HAP-1 (cell line): ENCODE measurements around the gene PDZD8.

Experiments used
- DNase-seq, 2 experiments: peaks; one replicate each; pipeline ENCODE4 v3.0.0-alpha.2; 2016 to 2020; ENCODE audit warnings: low spot score in 2 of 2
- H3K27me3 ChIP-seq: fragments of 250-450 bp; sonication (Bioruptor Pico); 2 replicates; pipeline ENCODE4 v1.5.1; 2020; ENCODE audit warnings: low read depth, mild to moderate bottlenecking, moderate library complexity
- H3K36me3 ChIP-seq: fragments of 250-450 bp; sonication (Bioruptor Pico); replicated peaks from 2 replicates; pipeline ENCODE4 v1.5.1; 2020; ENCODE audit warnings: mild to moderate bottlenecking
- H3K4me1 ChIP-seq: fragments of 250-450 bp; sonication (Bioruptor Pico); 2 replicates; pipeline ENCODE4 v1.5.1; 2020; ENCODE audit warnings: mild to moderate bottlenecking
- H3K4me3 ChIP-seq: fragments of 250-450 bp; sonication (Bioruptor Pico); 2 replicates; pipeline ENCODE4 v1.5.1; 2020; ENCODE audit warnings: mild to moderate bottlenecking, moderate library complexity
- H3K9me3 ChIP-seq: fragments of 250-450 bp; sonication (Bioruptor Pico); 2 replicates; pipeline ENCODE4 v1.5.1; 2020; ENCODE audit warnings: mild to moderate bottlenecking, moderate library complexity
- in situ Hi-C: fragments of 300-500 bp; cut with MboI; formaldehyde crosslinking; loops from 3 replicates; pipeline ENCODE4 v1.14.3; 2020; ENCODE audit warnings: low sequenced_read_pairs, inconsistent platforms, mixed read lengths

The PDZD8 gene

DNA sequence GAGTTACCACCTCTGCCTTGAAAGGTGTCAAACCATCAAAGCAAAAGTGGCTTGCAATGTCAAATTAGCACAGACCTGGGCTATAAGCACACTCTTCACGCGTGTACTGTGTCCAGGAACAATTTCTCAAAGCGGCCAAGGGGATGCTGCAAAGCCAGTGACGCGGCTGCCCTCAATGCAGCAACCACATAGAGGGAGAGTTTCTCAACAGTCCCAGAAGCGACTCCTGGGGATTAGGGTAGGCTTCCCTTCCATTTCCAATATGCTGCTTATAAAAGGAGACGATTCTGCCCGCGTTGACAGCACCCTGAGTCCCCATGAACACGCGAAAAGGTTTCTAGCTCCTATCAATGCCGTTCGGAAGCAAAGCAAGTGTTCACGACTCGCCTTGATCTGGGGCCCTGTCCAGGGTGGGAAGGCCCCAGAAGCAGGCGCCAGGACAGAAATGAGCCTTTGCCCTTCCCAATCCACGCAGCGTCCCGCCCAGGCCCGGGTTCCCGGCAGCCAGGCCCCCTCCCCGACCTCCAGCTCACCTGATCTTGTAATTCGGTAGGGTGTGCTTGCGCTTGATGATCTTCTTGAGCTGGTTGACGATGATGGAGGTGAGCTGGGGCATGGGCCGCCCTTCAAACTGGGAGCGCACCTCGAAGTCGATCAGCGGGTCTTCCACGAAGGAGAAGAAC lies 1.3 kb downstream of the PDZD8 start:
- in situ Hi-C loops: no loop called here
- no peaks in the 10 kb centered on the region; the same call in 1 of the 2 replicates for H3K36me3 ChIP-seq
- H3K4me1 ChIP-seq: peaks cover 27% of the 10 kb centered on the region
- H3K27me3 ChIP-seq: peaks cover 1% of the 10 kb centered on the region; the same call in 1 of the 2 replicates
- no peaks in the 10 kb centered on the region for H3K9me3 ChIP-seq
- peak; percentile 34 to 49 for DNase-seq
- peak overlapping the region; percentile 86 for H3K4me3 ChIP-seq

DNA sequence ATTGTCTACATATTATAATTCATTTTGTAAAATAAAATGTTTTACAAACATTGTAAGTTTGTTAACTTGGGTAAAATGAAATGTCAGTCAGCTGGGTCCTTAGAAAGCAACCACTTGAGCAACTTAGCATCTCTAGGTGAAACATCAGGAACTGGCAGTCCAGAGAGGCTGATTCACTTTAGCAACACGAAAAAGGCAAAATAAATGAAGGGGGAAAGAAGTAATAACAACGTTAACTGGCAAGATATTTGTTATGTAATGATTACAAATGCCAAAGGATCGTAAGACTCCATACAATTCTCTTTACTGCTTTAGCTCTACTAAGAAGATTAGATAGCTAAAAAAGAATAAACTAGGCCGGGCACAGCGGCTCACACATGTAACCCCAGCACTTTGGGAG lies 5.0 kb downstream of the PDZD8 start:
- peak in 1 of 2 experiments; percentile 16 for DNase-seq
- in situ Hi-C loops: no loop called here
- Histone ChIP-seq H3K36me3 (no peaks in the 10 kb centered on the region; the same call in 1 of the 2 replicates), H3K27me3 (no peaks in the 10 kb centered on the region), H3K9me3 (no peaks in the 10 kb centered on the region), H3K4me3 (no peak overlapping the region), H3K4me1 (peaks cover 19% of the 10 kb centered on the region)

DNA sequence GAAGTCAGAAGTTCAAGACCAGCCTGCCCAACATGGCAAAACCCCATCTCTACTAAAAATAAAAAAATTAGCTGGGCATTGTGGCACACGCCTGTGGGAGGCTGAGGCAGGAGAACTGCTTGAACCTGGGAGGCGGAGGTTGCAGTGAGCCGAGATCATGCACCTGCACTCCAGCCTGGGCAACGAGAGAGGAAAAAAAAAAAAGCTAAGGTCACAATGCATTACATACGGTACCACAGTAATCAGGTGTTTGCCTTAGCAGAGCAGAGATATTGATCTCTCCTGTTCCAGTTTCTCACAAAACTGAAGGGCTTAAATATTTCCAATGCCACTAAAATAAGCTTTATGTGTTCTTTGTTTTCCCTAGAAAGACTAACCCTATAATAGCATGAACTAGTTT lies 7.5 kb downstream of the PDZD8 start:
- Histone ChIP-seq H3K27me3 (no peaks in the 10 kb centered on the region), H3K36me3 (no peaks in the 10 kb centered on the region; the same call in 1 of the 2 replicates), H3K4me1 (peaks cover 37% of the 10 kb centered on the region), H3K4me3 (no peak overlapping the region), H3K9me3 (no peaks in the 10 kb centered on the region)
- DNase-seq: no peak
- in situ Hi-C loops: no loop called here

DNA sequence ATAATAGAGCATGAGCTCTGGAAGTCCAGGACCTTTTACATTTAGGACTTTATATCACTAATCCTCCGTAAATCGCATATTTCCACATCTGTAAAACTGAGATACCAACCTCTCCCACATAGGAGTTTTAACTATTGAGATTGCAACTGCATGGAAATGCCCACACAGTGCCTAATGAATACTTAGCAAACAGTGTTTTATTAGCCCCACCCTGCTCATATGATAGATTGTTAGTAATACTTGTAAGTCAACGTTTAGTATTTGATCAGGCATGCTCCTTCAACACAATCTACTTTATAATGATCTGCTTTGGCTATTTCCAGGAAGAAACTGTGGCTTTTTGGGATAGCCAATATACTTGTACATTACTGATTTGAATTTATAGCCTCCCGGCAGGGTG lies 8.5 kb downstream of the PDZD8 start:
- H3K4me3 ChIP-seq: no peak overlapping the region
- H3K27me3 ChIP-seq: no peaks in the 10 kb centered on the region
- no peak for DNase-seq
- in situ Hi-C loops: no loop called here
- no peaks in the 10 kb centered on the region for H3K9me3 ChIP-seq
- H3K36me3 ChIP-seq: no peaks in the 10 kb centered on the region; the same call in 1 of the 2 replicates
- peaks cover 43% of the 10 kb centered on the region for H3K4me1 ChIP-seq

DNA sequence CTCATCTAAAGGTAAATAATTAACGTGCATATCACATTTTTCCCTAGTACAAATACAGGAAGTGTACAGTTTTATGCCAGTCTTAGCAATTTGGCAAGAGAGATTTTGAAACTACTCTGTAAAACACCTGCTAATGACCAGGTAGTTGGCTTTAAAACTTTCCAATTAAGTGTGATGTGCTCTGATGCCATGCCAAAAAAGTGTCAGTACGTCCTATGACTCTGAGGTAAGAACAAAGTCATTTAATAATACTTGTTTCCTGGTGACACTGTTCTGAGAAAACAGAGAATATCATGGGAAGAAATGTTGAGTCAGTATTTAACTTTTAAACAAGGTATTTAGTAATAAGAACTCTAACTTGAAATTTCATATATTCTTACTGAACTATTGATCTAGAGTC lies 9.6 kb downstream of the PDZD8 start:
- peaks cover 42% of the 10 kb centered on the region for H3K4me1 ChIP-seq
- no peaks in the 10 kb centered on the region for H3K27me3 ChIP-seq
- H3K36me3 ChIP-seq: no peaks in the 10 kb centered on the region; the same call in 1 of the 2 replicates
- in situ Hi-C loops: no loop called here
- DNase-seq: no peak
- no peaks in the 10 kb centered on the region for H3K9me3 ChIP-seq
- H3K4me3 ChIP-seq: no peak overlapping the region

DNA sequence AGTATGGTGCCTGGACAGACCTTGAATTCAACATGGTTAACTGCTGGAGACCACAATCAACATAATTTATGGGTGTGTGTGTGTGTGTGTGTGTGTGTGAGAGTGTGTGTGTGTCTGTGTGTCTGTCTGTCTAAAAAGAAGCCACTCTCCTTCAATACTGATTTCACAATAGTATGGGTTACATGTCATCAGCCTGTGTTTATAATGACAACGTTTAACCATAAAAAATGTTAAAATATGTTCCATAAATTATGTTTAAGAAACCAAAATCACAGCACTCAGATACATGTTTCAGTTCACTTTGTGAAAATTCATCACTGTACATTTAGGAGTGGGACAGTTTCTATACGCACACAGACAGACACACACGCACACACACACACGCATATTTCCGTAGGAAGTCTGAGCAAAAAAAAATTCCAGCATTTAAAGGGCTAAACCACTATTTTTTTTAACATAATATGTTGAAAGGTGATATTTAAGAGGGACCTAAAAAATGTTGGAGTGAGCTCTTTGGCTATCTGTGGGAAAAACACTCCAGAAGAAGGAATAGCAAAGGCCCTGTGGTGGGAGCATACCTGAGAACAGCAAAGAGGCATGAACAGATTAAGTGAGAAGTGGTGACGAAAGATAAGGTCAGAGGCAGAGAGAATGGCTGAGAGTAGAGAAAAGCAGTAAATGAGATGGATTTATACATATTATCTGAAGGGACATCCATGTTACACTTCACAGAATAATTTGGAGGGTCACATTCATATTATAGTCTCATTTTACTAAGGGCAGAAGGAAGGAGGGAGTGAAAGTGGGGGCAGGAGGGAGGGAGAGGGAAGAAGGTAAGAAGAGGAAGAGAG lies 10.9 kb downstream of the PDZD8 start:
- H3K4me3 ChIP-seq: no peak overlapping the region
- H3K36me3 ChIP-seq: no peaks in the 10 kb centered on the region
- DNase-seq: peak in 1 of 2 experiments; percentile 15
- H3K4me1 ChIP-seq: peaks cover 35% of the 10 kb centered on the region
- in situ Hi-C loops: no loop called here
- no peaks in the 10 kb centered on the region for H3K27me3 ChIP-seq
- no peaks in the 10 kb centered on the region for H3K9me3 ChIP-seq

DNA sequence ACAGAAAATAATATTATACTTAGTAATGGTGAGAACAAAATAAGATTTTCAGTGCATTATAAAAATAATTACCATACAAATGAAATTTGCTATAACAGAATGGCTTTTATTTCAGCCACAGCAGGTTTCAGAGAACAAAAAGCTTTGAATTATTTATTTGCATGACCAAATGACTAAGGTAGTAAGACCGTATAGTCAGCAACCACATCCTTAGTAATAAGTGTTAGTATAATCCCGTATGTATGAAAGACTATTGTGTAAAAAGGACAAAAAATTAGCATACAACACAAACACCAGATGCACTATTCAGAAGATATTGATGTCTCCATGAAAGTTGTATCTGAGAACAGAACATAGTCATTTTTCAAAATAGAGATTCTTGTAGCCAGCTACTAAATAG lies 12.2 kb downstream of the PDZD8 start:
- no peaks in the 10 kb centered on the region for H3K9me3 ChIP-seq
- no peaks in the 10 kb centered on the region for H3K36me3 ChIP-seq
- in situ Hi-C loops: no loop called here
- no peaks in the 10 kb centered on the region for H3K27me3 ChIP-seq
- H3K4me1 ChIP-seq: peaks cover 35% of the 10 kb centered on the region
- no peak overlapping the region for H3K4me3 ChIP-seq
- DNase-seq: peak in 1 of 2 experiments; percentile 88

DNA sequence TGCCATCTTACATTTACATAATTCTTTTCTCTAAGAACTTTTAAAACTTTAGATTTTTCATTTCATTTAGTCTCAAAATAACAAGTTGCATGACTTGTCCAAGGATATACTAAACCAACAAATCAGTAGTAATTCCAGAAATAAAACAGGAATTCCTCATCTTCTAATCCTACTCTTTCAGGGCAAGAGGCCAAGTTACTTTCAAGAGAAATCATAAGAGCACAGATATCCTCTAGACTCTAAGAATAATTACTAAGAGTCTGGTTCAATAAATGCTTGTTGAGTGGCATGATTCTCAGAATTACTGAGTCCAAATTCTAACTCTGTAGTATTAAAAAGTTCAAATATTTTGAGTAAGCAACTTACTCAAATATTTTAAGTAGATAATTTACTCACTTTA lies 12.9 kb downstream of the PDZD8 start:
- DNase-seq: no peak
- Histone ChIP-seq H3K4me3 (no peak overlapping the region), H3K9me3 (no peaks in the 10 kb centered on the region), H3K27me3 (no peaks in the 10 kb centered on the region), H3K36me3 (no peaks in the 10 kb centered on the region), H3K4me1 (peaks cover 35% of the 10 kb centered on the region)
- in situ Hi-C loops: no loop called here

DNA sequence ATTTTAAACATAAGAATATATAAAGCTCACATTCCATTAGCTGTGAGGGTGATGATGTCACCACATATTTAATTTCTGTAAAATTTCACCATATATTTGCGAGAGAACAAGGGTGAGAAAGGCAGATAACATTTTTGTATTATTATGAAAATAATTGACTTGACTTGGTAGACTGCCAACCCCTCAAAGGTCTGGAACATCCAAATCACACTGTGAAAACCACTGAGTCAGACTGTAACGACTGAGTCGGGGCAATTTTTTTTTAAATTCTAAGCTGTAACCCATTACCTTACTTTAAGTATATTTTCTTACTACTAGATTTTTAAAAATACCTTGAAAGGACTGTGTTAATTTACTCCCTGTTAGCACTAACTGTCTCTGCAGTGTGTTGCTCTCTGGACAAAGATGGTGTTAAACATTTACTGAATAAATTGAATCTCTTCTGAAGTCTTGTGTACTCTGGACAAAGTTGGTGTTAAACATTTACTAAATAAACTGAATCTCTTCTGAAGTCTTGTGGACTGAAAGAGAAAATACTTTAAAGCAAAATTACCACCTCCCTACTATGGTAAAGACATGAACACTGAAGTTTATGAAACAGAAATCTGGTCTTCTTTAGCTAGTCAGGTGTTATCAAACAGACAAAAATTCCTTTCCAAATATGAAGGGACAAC lies 14.1 kb downstream of the PDZD8 start:
- in situ Hi-C loops: no loop called here
- H3K36me3 ChIP-seq: no peaks in the 10 kb centered on the region
- no peak overlapping the region for H3K4me3 ChIP-seq
- no peaks in the 10 kb centered on the region for H3K9me3 ChIP-seq
- H3K27me3 ChIP-seq: no peaks in the 10 kb centered on the region
- peaks cover 41% of the 10 kb centered on the region for H3K4me1 ChIP-seq
- DNase-seq: no peak

DNA sequence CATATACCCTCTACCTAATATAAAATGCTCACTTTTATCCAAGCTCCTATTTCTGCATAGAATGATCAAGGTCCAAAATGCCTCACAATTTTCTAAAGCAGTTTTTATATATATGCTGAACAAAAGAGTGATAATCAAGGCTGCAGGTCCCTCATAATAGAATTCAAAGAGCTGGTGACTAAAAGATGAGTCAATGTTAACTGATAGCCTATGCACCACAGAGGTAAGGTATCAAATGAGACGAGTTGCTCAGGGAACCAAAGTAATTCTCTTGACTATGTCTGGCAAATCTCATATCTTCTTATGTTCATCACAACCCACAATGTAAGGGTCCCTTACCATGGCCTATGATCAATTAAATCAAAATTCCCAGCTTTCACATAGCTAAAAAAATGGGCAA lies 15.2 kb downstream of the PDZD8 start:
- DNase-seq: no peak
- H3K9me3 ChIP-seq: no peaks in the 10 kb centered on the region
- in situ Hi-C loops: no loop called here
- no peaks in the 10 kb centered on the region for H3K36me3 ChIP-seq
- H3K4me3 ChIP-seq: no peak overlapping the region
- H3K27me3 ChIP-seq: no peaks in the 10 kb centered on the region
- H3K4me1 ChIP-seq: peaks cover 50% of the 10 kb centered on the region

DNA sequence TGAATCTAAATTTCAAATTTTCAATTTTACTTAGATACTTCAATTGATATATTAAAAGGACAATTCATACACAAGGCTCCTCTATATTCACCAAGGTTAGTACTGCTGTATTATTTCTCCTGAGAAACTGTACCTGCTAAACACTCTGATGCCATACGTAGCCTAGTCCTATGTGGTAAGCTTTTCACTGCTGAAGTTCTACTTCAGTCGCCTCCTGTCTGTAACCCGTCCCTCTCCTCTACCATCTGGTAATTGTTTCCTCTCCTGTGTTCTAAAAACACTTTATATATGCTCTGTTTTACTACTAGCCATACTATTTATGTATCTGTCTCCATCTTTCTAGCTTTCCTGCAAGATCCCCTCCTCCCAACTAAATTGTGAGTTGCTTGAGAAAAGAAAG lies 20.2 kb downstream of the PDZD8 start:
- DNase-seq: no peak
- Histone ChIP-seq H3K4me3 (no peak overlapping the region), H3K27me3 (no peaks in the 10 kb centered on the region), H3K9me3 (no peaks in the 10 kb centered on the region), H3K36me3 (no peaks in the 10 kb centered on the region), H3K4me1 (peaks cover 27% of the 10 kb centered on the region)
- in situ Hi-C loops: no loop called here

DNA sequence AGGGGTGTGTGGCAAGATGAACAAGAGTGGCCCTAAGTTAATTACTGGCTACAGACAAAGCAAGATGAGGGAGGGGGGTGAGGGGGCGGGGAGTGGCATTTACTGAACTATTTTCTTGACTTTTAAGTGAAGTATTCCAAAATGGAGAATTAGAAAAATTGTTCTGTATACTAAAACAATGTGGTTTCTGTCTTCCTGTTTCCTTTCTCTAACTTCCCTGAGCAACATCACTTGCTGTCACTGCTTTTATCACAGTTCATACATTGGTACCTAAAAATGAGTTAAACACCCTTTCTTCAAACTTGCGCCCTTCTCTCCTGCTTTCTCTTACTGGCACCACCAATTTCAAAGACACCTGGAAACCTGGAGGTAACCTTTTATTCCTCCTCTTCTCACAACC lies 21.6 kb downstream of the PDZD8 start:
- in situ Hi-C loops: no loop called here
- Histone ChIP-seq H3K4me3 (no peak overlapping the region), H3K36me3 (no peaks in the 10 kb centered on the region), H3K27me3 (no peaks in the 10 kb centered on the region), H3K4me1 (peaks cover 28% of the 10 kb centered on the region), H3K9me3 (no peaks in the 10 kb centered on the region)
- no peak for DNase-seq

DNA sequence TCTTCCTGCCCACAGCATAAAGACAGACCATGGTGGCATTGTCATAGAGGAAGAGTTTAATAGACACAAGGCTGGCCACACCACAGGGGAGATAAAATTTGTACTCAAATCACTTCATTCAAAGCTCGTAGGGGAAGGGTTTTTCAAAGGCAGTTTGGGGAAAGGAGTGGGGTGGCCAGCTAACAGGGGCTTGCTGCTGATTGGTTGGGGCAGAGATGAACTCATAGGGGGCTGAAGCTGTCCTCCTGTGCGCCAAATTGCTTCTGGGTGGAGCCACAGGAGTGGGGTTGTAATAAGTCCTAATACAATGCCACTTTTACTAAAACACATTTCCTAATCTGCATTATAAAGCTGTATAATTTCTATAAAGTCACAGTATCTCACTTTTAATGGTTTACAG lies 22.5 kb downstream of the PDZD8 start:
- in situ Hi-C loops: no loop called here
- Histone ChIP-seq H3K4me1 (peaks cover 38% of the 10 kb centered on the region), H3K27me3 (no peaks in the 10 kb centered on the region)

DNA sequence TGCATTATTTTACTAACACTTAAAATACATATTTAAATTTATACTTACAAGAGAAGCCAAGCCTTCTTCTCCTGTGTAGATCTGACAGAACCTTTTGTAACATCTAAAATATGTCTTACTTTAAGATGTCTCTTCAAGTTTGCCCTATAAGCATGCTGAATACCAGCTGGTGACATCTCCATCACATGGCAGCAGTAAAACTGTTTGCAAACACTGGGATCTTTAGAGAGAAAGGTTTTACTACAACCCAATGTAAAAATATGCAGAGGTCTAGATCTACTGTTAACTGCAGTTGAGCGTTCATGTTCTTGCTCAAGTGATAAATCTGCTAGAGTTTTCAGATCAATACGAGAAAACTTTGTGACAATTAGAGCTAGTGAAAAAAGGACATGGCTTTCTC lies 23.2 kb downstream of the PDZD8 start:
- peaks cover 39% of the 10 kb centered on the region for H3K4me1 ChIP-seq
- no peaks in the 10 kb centered on the region for H3K27me3 ChIP-seq
- no peak overlapping the region for H3K4me3 ChIP-seq
- H3K36me3 ChIP-seq: no peaks in the 10 kb centered on the region
- in situ Hi-C loops: no loop called here
- no peak for DNase-seq
- no peaks in the 10 kb centered on the region for H3K9me3 ChIP-seq

More for the DNA sequence above, 22.5 kb downstream of the PDZD8 start:
- Histone ChIP-seq H3K4me3 (no peak overlapping the region), H3K36me3 (no peaks in the 10 kb centered on the region), H3K9me3 (no peaks in the 10 kb centered on the region)
- DNase-seq: no peak
